HCT116 (cell line): ENCODE data around the gene DEFB110. TPM values are rescaled to one million over a fixed set of nuclear protein-coding genes. Genes with fewer than 3 reads are reported as not detected.

Experiments used
- ATAC-seq: fragments of 200-7000 bp; cut with Tn5 transposase; 2 replicates; pipeline ENCODE4 v1.9.1; 2020; ENCODE audit warnings: mild to moderate bottlenecking, moderate library complexity
- BruUV-seq: library from RNA; stranded (reverse); fragments of 400-500 nt; replicated peaks from 2 replicates; lab custom pipeline; 2021; lab: Mats Ljungman, UMichigan
- CTCF ChIA-PET: fragments of 300-600 bp; sonication (Branson Sonifier 250); formaldehyde crosslinking; loops from one replicate; lab custom pipeline; 2021; ENCODE audit warnings: antibody characterized with exemption; lab: Charles Lee
- POLR2A ChIA-PET: fragments of 300-600, 350-600 bp; sonication (Branson Sonifier 250); formaldehyde crosslinking; loops from one replicate; lab custom pipeline; 2021; ENCODE audit warnings: antibody characterized with exemption; lab: Charles Lee
- RAD21 ChIA-PET, 2 experiments: fragments of 300-600 bp; sonication (Branson Sonifier 250); formaldehyde crosslinking; loops; one replicate each; lab custom pipeline; 2023; ENCODE audit warnings: low total read pairs in 2 of 2; ENCODE audit not compliant: uncharacterized antibody in 2 of 2, unreplicated experiment in 2 of 2, low non-redundant PET in 1 of 2; lab: Charles Lee
- DNase-seq: peaks from one replicate; pipeline ENCODE4 v3.0.0-alpha.2; 2010; ENCODE audit warnings: low read depth, low spot score
- H2AFZ ChIP-seq: fragments of 200-600 bp; shearing (Covaris generic), sonication (generic); 2 replicates; pipeline ENCODE4 v1.6.1; 2017; ENCODE audit warnings: low read depth, mixed run types, mixed read lengths, antibody characterized with exemption, low read length; ENCODE audit not compliant: poor library complexity, severe bottlenecking
- H3K27ac ChIP-seq: 2 replicates; pipeline ENCODE4 v1.5.1; 2012; ENCODE audit warnings: low read depth, low read length
- H3K27me3 ChIP-seq: fragments of 200-600 bp; sonication (generic); 2 replicates; pipeline ENCODE4 v1.6.1; 2016; ENCODE audit warnings: mixed run types, low read length, mixed read lengths; ENCODE audit not compliant: insufficient read depth
- H3K36me3 ChIP-seq, 2 experiments: fragments of 200-500 bp in 1 of 2; fragments of 200-600 bp in 1 of 2; sonication (Bioruptor generic) in 1 of 2; sonication (generic) in 1 of 2; 2 replicates each; pipeline versions ENCODE4 v1.5.1 to v1.6.1; 2014 to 2016; ENCODE audit warnings: low read length in 2 of 2, inconsistent platforms in 1 of 2, mixed read lengths in 1 of 2, mixed run types in 1 of 2; ENCODE audit not compliant: insufficient read depth in 2 of 2, control insufficient read depth in 1 of 2
- H3K4me1 ChIP-seq, 2 experiments: fragments of 200-600 bp in 1 of 2; sonication (generic) in 1 of 2; 2 replicates each; pipeline versions ENCODE4 v1.5.1 to v1.6.1; 2012 to 2017; ENCODE audit warnings: low read length in 2 of 2, inconsistent platforms in 1 of 2, mild to moderate bottlenecking in 1 of 2, mixed read lengths in 1 of 2, mixed run types in 1 of 2, moderate library complexity in 1 of 2; ENCODE audit not compliant: insufficient read depth in 2 of 2, control insufficient read depth in 1 of 2
- H3K4me2 ChIP-seq: fragments of 200-600 bp; sonication (generic); 2 replicates; pipeline ENCODE4 v1.6.1; 2017; ENCODE audit warnings: mixed run types, low read length, mixed read lengths
- H3K4me3 ChIP-seq, 2 experiments: fragments of 200-600 bp in 1 of 2; sonication (generic) in 1 of 2; replicated peaks in 1 of 2; 2 replicates each; pipeline ENCODE4 v1.5.1; 2011 to 2016; ENCODE audit warnings: low read length in 2 of 2, control low read depth in 1 of 2, low read depth in 1 of 2, mild to moderate bottlenecking in 1 of 2, mixed read lengths in 1 of 2, mixed run types in 1 of 2
- H3K79me2 ChIP-seq: fragments of 200-600 bp; sonication (generic); 2 replicates; pipeline ENCODE4 v1.6.1; 2017; ENCODE audit warnings: mild to moderate bottlenecking, mixed run types, low read length, moderate library complexity, mixed read lengths; ENCODE audit not compliant: insufficient read depth
- H3K9ac ChIP-seq: fragments of 200-600 bp; sonication (generic); 2 replicates; pipeline ENCODE4 v1.6.1; 2016; ENCODE audit warnings: low read length, mixed read lengths
- H3K9me2 ChIP-seq: fragments of 200-600 bp; sonication (generic), shearing (Covaris generic); 2 replicates; pipeline ENCODE4 v1.6.1; 2017; ENCODE audit warnings: mixed run types, mild to moderate bottlenecking, moderate library complexity; ENCODE audit not compliant: insufficient read depth
- H3K9me3 ChIP-seq, 2 experiments: fragments of 200-500 bp in 1 of 2; fragments of 200-600 bp in 1 of 2; sonication (Bioruptor generic) in 1 of 2; sonication (generic) in 1 of 2; 2 replicates each; pipeline ENCODE4 v1.6.1; 2014 to 2017; ENCODE audit warnings: low read length in 2 of 2, mixed read lengths in 2 of 2, inconsistent platforms in 1 of 2, low read depth in 1 of 2, mild to moderate bottlenecking in 1 of 2, mixed run types in 1 of 2, moderate library complexity in 1 of 2; ENCODE audit not compliant: control insufficient read depth in 1 of 2, insufficient read depth in 1 of 2
- H4K20me1 ChIP-seq: fragments of 200-600 bp; sonication (generic), shearing (Covaris generic); 2 replicates; pipeline ENCODE4 v1.6.1; 2017; ENCODE audit warnings: mixed run types, mild to moderate bottlenecking, moderate library complexity; ENCODE audit not compliant: insufficient read depth
- CEBPB ChIP-seq: IDR thresholded peaks from 2 replicates; pipeline ENCODE4 v1.6.1; 2012; ENCODE audit warnings: low read depth
- ELF1 ChIP-seq: IDR thresholded peaks from 2 replicates; pipeline ENCODE4 v1.6.1; 2012; ENCODE audit warnings: low read depth, borderline replicate concordance
- EZH2phosphoT487 ChIP-seq: fragments of 200-600 bp; IDR thresholded peaks from 2 replicates; pipeline ENCODE4 v1.6.1; 2018; ENCODE audit warnings: antibody characterized with exemption, borderline replicate concordance
- FOSL1 ChIP-seq: IDR thresholded peaks from 2 replicates; pipeline ENCODE4 v1.6.1; 2012; ENCODE audit warnings: low read depth
- JUND ChIP-seq: IDR thresholded peaks from 2 replicates; pipeline ENCODE4 v1.6.1; 2012
- POLR2A ChIP-seq: IDR thresholded peaks from 2 replicates; pipeline ENCODE4 v1.7.0; 2011; ENCODE audit warnings: borderline replicate concordance; ENCODE audit not compliant: insufficient read depth, insufficient read length; ENCODE audit errors: extremely low read depth
- POLR2AphosphoS5 ChIP-seq: IDR thresholded peaks from 2 replicates; pipeline ENCODE4 v1.6.1; 2011; ENCODE audit warnings: mild to moderate bottlenecking, low read depth, low read length, moderate library complexity
- RAD21 ChIP-seq: IDR thresholded peaks from 2 replicates; pipeline ENCODE4 v1.6.1; 2012; ENCODE audit warnings: low read depth, mild to moderate bottlenecking
- SIN3A ChIP-seq: IDR thresholded peaks from 2 replicates; pipeline ENCODE4 v1.6.1; 2012; ENCODE audit warnings: low read depth
- SRF ChIP-seq: IDR thresholded peaks from 2 replicates; pipeline ENCODE4 v1.6.1; 2012; ENCODE audit warnings: low read depth
- YY1 ChIP-seq: IDR thresholded peaks from 2 replicates; pipeline ENCODE4 v1.6.1; 2011; ENCODE audit warnings: low read length, low read depth, moderate library complexity, mild to moderate bottlenecking; ENCODE audit not compliant: insufficient replicate concordance; ENCODE audit errors: extremely low read depth
- ZFX ChIP-seq: fragments of 450-650 bp; IDR thresholded peaks from 2 replicates; pipeline ENCODE4 v1.6.1; 2017
- ZNF274 ChIP-seq: fragments of 200-500 bp; sonication (Bioruptor generic); IDR thresholded peaks from 2 replicates; pipeline ENCODE4 v1.6.1; 2014; ENCODE audit warnings: mild to moderate bottlenecking, low read depth, low read length, inconsistent platforms
- intact Hi-C: fragments of 100-400 bp; cut with micrococcal nuclease; formaldehyde crosslinking; loops from 2 replicates; pipeline ENCODE4 v1.10.0; 2022
- total RNA-seq: library from RNA; stranded (reverse); gene quantifications from one replicate; pipeline ENCODE4 v1.2.1, GENCODE V29; 2021; ENCODE audit not compliant: unreplicated experiment
- TF ChIP-seq, protein P1 (sequence below): IDR thresholded peaks from 2 replicates; pipeline ENCODE4 v1.6.1; 2012
- TF ChIP-seq, protein P2 (sequence below): IDR thresholded peaks from 2 replicates; pipeline ENCODE4 v1.6.1; 2012
- TF ChIP-seq, protein P3 (sequence below), 3 experiments: fragments of 200-600 bp in 1 of 3; sonication (generic) in 1 of 3; IDR thresholded peaks in 2 of 3; conservative IDR thresholded peaks in 1 of 3; 2 replicates each; pipeline ENCODE4 v1.5.1; 2012 to 2017; ENCODE audit warnings: low read depth in 2 of 3, low read length in 2 of 3, antibody characterized with exemption in 1 of 3, borderline replicate concordance in 1 of 3, control low read depth in 1 of 3, mild to moderate bottlenecking in 1 of 3, mixed read lengths in 1 of 3, mixed run types in 1 of 3, moderate library complexity in 1 of 3; ENCODE audit not compliant: insufficient read depth in 1 of 3
- TF ChIP-seq, protein P4 (sequence below): IDR thresholded peaks from 2 replicates; pipeline ENCODE4 v1.6.1; 2012; ENCODE audit warnings: low read depth

The DEFB110 gene
- total RNA-seq, 1 experiment from 2014 or later = not detected

DNA sequence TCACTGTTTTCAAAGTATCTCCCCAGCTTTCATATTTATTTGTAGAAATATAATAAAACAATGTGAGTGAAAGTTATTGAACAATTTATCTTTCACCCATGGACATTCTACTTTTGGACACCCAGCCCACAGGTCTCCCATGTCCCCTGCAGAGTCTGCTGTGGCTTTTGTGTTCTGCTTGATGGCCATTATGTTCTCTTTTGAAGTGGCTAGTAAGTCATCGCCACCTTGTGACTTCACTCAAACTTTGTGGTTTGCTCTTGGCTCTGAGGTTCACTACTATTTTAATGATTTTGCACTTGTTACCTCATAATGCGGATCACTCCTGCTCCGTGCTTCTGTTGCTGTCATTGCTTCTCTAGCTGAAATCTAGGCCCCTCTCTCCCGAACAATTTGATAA, 42.2 kb downstream of the DEFB110 start:
- no peaks in the 10 kb centered on the region for H3K36me3 ChIP-seq

More for the DNA sequence above, 42.2 kb downstream of the DEFB110 start:
- Histone ChIP-seq H3K4me1 (no peaks in the 10 kb centered on the region), H3K79me2 (no peaks in the 10 kb centered on the region), H4K20me1 (no peaks in the 10 kb centered on the region), H3K4me2 (no peak overlapping the region), H3K27ac (no peak overlapping the region), H3K27me3 (0 out of 2 replicates have a peak, but pooled peaks cover 11% of the 10 kb centered on the region), H3K9me3 (no peaks in the 10 kb centered on the region), H3K9ac (no peak overlapping the region), H2AFZ (no peak overlapping the region), H3K9me2 (no peaks in the 10 kb centered on the region), H3K4me3 (no peak overlapping the region)
- ChIA-PET RAD21 (no interaction called here), POLR2A (no interaction called here), CTCF (no interaction called here)
- TF ChIP-seq POLR2A = no peak
- TF ChIP-seq JUND = no peak
- TF ChIP-seq, protein P1, sequence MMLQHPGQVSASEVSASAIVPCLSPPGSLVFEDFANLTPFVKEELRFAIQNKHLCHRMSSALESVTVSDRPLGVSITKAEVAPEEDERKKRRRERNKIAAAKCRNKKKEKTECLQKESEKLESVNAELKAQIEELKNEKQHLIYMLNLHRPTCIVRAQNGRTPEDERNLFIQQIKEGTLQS = no peak
- TF ChIP-seq, protein P2, sequence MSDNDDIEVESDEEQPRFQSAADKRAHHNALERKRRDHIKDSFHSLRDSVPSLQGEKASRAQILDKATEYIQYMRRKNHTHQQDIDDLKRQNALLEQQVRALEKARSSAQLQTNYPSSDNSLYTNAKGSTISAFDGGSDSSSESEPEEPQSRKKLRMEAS = no peak
- TF ChIP-seq YY1 = no peak
- TF ChIP-seq, protein P3, sequence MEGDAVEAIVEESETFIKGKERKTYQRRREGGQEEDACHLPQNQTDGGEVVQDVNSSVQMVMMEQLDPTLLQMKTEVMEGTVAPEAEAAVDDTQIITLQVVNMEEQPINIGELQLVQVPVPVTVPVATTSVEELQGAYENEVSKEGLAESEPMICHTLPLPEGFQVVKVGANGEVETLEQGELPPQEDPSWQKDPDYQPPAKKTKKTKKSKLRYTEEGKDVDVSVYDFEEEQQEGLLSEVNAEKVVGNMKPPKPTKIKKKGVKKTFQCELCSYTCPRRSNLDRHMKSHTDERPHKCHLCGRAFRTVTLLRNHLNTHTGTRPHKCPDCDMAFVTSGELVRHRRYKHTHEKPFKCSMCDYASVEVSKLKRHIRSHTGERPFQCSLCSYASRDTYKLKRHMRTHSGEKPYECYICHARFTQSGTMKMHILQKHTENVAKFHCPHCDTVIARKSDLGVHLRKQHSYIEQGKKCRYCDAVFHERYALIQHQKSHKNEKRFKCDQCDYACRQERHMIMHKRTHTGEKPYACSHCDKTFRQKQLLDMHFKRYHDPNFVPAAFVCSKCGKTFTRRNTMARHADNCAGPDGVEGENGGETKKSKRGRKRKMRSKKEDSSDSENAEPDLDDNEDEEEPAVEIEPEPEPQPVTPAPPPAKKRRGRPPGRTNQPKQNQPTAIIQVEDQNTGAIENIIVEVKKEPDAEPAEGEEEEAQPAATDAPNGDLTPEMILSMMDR (IDR thresholded peaks at IDR 0.05 in 2 of 3, conservative IDR thresholded peaks at IDR 0.05 in 1 of 3; ENCODE audit: borderline replicate concordance in 1 of 3, insufficient read depth in 1 of 3, low read depth in 2 of 3, low read length in 2 of 3) = no peak
- TF ChIP-seq FOSL1 = no peak
- no peak for TF ChIP-seq POLR2AphosphoS5
- TF ChIP-seq ELF1 = no peak
- no peak for TF ChIP-seq ZFX
- TF ChIP-seq ZNF274 = no peak
- no peak for TF ChIP-seq RAD21
- no peak for TF ChIP-seq EZH2phosphoT487
- no peak for TF ChIP-seq SRF
- TF ChIP-seq, protein P4, sequence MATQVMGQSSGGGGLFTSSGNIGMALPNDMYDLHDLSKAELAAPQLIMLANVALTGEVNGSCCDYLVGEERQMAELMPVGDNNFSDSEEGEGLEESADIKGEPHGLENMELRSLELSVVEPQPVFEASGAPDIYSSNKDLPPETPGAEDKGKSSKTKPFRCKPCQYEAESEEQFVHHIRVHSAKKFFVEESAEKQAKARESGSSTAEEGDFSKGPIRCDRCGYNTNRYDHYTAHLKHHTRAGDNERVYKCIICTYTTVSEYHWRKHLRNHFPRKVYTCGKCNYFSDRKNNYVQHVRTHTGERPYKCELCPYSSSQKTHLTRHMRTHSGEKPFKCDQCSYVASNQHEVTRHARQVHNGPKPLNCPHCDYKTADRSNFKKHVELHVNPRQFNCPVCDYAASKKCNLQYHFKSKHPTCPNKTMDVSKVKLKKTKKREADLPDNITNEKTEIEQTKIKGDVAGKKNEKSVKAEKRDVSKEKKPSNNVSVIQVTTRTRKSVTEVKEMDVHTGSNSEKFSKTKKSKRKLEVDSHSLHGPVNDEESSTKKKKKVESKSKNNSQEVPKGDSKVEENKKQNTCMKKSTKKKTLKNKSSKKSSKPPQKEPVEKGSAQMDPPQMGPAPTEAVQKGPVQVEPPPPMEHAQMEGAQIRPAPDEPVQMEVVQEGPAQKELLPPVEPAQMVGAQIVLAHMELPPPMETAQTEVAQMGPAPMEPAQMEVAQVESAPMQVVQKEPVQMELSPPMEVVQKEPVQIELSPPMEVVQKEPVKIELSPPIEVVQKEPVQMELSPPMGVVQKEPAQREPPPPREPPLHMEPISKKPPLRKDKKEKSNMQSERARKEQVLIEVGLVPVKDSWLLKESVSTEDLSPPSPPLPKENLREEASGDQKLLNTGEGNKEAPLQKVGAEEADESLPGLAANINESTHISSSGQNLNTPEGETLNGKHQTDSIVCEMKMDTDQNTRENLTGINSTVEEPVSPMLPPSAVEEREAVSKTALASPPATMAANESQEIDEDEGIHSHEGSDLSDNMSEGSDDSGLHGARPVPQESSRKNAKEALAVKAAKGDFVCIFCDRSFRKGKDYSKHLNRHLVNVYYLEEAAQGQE = no peak
- no peak for TF ChIP-seq CEBPB
- TF ChIP-seq SIN3A = no peak
- DNase-seq (no peak), ATAC-seq (no peak)
- intact Hi-C loops = no loop called here
- BruUV-seq = no TSS peak
